ENCODE data around the gene EEPD1.
"Not testable (repeated sequence)": the region's sequence is repeated elsewhere in the genome, so short reads cannot be mapped to it uniquely, and the experiment has no call there.

The EEPD1 gene

DNA sequence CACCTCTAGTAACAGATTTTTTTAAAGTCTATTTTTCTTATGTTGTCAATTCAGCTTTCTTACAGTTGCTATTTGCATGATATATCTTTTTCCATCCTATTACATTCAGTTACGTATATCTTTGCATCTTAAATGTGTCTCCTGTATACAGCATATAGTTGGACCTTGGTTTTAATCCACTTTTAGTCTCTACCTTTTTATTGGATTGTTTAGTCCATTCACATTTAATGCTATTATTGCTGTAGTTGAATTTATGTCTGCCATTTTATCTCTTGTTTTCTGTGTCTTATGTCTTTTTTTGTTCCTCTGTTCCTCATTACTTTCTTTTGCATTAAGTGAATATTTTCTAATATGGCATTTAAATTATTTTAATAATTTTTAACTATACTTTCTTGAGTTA, 100.6 kb downstream of the EEPD1 start:
- no peak for DNase-seq (ENCODE audit: low read depth in 2 of 2)

DNA sequence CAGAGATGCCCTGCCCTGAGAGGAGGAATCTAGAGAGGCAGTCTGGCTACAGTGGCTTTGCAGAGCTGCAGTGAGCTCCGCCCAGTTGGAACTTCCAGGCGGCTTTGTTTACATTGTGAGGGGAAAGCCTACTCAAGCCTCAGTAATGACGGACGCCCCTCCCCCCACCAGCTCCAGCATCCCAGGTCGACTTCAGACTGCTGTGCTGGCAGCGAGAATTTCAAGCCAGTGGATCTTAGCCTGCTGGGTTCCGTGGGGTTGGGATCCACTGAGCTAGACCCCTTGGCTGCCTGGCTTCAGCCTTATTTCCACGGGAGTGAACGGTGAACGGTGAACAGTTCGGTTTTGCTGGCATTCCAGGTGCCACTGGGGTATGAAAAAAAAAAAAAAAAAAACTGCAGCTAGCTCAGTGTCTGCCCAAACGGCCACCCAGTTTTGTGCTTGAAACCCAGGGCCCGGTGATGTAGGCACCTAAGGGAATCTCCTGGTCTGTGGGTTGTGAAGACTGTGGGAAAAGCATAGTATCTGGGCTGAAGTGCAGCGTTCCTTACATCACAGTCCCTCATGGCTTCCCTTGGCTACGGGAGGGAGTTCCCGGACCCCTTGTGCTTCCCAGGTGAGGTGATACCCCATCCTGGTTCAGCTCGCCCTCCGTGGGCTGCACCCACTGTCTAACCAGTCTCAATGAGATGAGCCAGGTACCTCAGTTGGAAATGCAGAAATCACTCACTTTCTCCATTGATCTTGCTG, 105.6 kb downstream of the EEPD1 start:
- DNase-seq (ENCODE audit: low read depth in 2 of 2) = not testable (repeated sequence)

DNA sequence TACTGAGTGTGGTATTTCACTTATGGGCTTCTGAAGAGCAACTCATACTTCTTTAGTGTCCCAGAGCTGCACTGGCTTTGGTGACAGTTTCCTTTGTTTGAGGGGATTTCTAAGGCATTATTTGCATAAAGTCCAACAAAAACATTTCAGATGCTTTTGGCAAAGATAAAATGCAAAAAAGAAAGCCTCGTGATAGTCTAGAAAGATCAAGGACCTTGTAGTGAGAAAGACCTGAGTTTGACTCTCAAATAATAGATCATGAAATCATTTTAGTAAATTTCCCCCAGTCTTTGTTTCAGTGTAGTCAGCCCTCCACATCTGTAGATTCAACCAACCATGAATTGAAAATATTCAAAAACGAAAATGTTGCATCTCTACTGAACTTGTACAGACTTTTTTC, 107.4 kb downstream of the EEPD1 start:
- no peak for DNase-seq (ENCODE audit: low read depth in 2 of 2)

DNA sequence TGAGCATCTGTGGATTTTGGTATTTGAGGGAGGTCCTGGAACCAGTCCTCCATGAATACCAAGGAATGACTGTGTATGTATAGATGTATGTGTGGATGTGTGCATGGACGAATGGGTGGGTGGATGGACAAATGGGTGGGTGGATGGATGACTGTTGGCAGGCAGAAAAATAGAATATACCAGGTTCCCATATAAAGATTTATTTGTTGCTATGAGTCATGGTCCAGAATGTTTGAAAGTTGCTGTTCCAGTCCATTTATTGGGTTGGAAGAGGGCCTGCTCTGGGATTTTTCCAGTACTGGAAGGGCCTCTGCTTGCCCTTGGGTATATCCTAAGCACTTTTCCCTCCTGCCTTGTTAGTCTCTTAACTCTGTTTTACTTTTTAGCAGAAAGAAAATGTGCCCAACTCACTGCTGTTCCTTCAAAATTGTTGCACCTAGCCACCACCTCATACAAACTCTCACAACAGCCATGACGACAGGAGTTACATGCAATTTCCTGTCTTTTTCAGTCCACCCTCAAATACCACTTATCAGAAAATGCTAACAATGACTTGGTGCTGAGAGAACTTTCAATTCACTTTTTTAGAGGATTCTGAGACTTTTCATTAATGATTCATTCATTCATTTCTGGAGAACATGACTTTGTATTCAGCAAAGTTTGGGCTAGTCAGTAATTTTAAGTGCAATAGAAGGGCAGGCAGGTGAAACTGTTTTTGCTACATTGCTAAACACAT, 108.1 kb downstream of the EEPD1 start:
- DNase-seq (ENCODE audit: low read depth in 2 of 2) = no peak

DNA sequence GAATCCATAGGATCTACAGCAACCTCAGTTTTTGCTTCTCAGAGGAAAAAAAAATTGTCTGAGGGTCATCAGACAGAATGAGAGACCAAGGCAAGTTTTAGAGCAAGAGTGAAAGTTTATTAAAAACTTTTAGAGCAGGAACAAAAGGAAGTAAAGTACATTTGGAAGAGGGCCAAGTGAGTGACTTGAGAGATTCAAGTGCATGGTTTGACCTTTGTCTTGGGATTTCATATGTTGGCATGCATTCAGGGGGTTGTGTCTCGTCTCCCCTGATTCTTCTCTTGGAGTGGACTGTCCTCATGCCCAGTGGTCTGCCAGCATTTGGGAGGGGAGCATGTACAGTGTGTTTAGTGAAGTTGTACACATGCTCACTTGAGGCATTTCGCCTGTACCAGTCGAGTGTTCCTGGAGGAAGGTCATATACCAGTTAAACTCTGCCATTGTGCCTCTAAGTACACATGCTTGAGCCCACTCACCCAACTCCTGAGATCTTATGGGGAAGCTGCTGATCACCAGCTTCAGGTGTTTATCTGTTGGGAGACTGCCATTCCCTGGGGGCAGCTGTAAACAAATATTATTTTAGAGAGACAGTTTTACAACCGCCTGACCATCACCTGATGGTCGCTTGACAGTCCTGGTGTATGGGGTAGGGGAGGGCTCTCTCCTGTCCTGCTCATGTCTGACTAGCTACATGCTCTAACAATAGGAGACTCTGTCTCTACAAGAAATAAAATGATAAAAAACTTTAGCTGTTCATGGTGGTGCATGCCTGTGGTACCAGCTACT, 109.4 kb downstream of the EEPD1 start:
- no peak for DNase-seq (ENCODE audit: low read depth in 2 of 2)

DNA sequence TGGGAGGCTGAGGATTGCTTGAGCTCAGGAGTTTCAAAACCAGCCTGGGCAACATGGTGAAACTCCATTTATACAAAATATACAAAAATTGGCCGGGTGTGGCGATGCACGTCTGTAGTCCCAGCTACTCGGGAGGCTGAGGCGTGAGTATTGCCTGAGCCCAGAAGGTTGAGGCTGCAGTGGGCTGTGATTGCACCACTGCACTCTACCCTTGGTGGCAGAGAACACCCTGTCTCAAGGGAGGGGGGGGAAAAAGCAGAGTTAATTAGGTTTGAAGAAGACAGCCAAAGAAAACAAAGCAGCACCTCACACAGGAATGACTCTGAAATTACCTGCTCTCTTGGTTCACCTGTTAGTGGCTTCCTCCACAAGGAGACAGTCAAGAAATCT, 110.0 kb downstream of the EEPD1 start:
- no peak for DNase-seq (ENCODE audit: low read depth in 2 of 2)

DNA sequence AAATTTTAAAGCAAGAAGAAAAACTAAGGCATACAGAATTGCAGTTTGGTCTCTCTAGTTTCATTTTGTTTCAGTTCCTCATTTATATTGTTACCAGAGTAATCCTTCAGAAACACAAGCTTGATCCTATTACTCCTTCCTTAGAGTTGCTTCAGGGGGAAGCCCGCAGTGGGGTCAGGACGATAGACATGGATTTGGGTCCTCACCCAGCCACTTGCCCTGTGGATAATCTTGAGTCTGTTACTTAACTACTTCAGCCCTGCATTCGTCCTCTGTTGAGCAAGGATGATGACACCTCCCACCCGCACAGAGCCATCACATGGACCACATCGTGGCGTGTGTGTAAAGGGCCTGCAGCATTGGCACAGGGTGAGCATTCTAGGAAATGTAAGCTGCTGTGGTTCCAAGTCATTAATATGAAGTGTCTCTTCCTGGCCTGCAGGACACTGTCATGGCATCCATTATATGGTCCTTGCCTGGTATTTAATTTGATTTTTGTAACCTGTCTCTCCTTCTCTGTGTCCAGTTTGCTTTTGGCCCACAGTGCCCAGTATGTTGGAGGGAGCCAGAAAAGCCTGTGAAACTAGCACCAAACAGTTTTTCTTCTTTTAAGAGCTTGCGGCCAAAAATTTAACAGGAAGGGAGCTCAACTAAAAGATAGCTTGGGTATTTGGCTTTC, 111.2 kb downstream of the EEPD1 start:
- no peak for DNase-seq (ENCODE audit: low read depth in 2 of 2)

DNA sequence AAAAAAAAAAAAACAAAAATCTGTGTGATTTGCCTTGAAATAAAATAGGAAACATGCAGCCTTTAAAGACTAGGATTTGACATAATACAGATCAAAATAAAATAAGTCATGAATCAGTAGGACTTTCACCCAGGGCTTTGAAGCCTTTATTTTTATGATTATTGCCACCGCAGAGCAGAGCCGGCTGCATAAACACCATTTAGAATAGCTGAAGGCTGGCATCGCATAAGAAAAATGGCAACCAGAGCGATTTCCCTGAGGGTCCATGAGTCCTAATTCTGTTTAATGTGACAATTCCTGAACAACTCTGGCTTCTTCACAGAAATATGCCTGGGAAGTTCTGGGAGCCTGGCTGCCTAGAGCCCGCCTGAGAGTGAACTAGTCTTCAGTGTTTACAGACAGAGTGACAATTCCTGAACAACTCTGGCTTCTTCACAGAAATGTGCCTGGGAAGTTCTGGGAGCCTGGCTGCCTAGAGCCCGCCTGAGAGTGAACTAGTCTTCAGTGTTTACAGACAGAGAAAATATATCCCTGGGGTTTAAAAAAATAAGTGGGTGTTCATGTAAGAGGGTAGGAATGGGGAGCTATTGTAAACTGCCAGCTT, 112.0 kb downstream of the EEPD1 start:
- DNase-seq (ENCODE audit: low read depth in 2 of 2) = no peak

DNA sequence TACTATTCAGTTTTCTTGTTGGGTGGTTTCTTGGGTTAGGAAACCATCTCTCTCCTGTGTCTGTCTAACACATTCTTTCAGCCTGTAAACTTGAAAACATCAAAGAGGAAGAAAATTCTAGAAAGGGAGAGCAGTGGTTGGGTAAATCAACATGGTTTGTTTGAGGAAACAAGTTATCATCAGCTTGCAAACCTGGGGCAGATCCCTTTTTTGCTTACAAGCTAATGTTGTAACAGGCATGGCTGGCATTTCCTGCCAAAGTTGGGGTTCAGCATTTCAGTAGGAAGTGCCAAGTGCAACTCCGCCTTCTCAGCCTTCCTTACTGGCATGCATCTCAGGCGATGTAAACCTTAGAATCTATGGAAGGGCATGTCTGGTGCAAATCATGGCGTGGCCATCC, 112.6 kb downstream of the EEPD1 start:
- no peak for DNase-seq (ENCODE audit: low read depth in 2 of 2)

DNA sequence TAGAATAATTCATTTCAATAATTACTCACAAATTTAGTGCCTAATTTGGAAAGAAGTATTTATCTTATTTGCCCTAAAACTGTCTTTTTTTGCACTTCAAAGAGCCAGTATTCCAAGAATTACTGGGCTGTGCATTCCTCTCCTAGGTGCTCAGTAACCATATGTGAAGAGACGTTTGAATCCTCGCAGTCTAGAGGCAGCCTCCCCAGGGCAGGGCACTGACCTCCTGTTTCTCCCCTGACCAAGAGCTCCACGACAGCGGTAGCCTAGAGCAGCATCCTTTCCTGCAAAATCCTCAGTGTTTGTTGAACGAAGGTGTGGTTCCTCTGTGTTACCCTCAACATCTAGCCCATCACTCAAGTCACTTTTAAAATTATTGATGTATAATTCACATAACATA, 113.1 kb downstream of the EEPD1 start:
- no peak for DNase-seq (ENCODE audit: low read depth in 2 of 2)

DNA sequence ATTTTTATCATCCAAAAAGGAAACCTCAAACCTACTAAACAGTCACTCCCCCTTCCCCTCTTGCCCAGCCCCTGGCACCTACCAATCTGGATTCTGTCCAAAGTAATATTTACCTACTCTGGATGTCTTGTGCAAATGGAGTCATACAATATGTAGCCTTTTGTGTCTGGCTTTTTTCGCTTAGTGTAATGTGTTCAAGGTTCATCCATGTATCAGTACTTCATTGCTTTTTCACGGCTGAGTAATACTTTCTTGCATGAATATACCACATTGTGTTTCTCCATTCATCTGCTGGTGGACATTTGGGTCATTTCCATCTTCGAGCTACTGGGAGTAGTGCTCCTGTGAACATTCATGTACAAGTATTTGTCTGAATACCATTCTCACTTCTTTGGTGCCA, 113.6 kb downstream of the EEPD1 start:
- no peak for DNase-seq (ENCODE audit: low read depth in 2 of 2)

DNA sequence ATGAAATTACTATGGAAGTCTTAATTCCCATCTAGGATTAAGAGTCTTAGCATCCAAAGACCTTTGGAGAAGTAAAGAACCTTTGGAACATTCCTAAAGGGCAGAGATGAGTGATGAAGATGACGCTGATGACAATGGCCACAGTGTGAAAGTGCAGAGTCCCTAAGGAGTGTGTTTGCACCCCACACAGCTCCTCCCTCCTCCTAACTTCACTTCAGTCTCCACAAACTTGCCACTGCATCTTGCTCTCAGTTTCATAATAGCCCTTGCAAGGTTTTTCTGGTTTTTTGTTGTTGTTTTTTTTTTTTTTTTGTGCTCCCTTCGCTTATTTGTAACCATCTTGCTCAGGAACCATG, 119.1 kb downstream of the EEPD1 start:
- no peak for DNase-seq (ENCODE audit: low read depth in 2 of 2)

DNA sequence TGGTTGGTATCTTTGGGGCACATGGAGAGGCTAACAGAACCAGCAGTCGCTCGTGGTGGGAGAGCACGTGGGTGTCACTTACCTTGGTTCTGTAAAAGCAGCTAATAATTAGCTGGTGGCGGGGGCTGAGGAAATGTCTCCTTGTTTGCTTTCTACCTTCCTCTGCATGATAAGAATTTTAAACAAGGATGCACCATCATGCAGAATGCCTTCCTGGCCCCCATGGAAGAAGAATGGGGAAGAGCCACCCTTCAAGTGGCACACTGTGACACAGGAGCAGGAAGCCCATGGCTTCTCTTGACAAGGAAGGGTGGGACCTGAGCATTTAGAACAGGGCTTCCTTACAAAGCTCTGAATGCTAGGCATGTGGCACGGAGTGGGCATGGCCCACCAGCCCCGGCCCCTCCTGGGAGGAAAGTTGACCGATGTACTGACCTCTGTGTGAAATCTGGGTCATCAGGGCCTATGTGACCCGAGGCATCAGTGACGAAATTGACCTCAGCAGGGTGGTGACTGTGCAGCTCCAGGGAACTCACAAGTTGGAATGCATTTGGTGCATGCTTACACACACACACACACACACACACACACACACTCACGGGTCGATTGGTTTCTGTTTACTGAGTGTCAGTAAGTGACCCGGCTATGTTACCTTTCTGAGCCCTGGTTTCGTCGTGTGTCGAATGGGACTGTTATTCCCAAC, 119.7 kb downstream of the EEPD1 start:
- no peak for DNase-seq (ENCODE audit: low read depth in 2 of 2)

DNA sequence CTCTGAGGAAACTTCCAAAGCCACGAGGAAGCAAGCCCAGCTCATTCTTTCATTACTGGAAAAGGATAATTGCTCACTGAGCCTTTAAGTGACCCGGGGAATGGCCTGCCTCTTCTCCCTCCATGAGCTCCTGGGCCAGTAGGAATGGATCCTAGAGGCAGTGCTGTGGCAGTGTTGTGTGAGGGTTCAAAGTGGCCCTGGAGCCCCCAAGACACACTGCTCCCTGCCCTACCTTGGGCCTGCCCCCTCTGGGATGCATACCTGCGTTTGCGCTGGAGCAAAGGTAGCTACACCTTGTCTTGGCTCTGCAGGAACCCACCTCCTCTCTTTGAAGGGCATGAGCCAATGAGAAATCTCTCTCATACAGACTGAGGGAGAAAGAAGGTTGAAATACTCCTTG, 120.8 kb downstream of the EEPD1 start:
- DNase-seq (ENCODE audit: low read depth in 2 of 2) = no peak

DNA sequence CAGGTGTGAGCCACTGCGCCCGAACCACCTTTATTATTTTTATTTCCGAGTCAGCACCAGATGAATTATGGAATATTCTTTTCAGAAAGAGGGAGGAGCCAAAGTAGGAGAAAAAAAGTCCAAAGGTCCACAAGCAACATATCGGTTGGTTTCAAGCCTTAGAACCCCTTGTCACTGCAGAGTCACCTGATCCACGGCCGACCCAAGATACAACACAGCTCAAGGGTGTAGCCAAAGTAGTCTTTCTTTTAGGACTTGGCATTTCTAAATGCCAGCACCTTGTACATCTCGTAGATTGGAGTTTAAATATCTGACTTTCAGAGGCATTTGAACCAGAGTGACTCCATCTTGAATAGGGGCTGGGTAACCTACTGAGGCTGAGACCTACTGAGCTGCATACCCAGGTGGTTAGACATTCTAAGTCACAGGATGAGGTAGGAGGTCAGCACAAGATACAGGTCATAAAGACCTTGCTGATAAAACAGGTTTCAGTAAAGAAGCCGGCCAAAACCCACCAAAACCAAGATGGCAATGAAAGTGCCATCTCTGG, 122.8 kb downstream of the EEPD1 start:
- DNase-seq (ENCODE audit: low read depth in 2 of 2) = no peak

DNA sequence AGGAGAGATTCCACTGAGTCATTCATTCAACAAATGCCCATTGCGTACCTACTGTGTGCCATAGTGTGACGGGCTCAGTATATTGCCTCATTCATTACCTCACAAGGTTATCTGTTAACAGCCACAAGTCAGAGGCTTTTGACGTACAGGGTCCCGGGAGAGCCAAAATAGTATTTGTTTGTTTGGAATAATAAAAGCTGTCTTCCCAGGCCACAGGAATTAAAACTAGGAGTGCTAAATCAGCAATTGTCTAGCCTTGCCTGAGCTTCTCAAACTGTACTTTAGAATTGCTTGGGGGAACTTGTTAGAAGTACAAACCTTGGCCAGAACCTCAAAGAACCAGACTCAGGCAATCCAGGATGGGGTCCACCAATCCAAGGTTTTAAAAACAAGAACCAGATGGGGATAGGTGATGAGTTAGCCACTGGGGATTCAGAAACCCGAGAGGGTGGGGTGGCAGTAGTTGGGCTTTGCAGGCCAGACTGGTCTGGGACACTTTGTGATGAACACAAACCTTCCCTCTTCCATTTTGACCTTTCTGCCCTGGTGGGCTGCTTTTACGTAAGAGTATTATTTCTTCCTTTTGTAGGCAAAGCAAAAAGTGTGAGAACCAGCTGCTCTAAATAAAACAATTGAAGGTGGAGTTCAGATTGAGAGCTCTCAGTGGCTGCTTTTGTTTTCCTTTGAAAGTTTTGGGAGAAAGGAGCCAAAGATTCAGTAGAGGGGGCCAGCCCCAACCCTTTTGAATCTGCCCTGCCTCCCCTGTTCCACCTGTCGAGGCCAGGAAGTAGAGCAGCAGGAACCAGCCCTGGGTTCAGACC, 123.6 kb downstream of the EEPD1 start:
- no peak for DNase-seq (ENCODE audit: low read depth in 2 of 2)

DNA sequence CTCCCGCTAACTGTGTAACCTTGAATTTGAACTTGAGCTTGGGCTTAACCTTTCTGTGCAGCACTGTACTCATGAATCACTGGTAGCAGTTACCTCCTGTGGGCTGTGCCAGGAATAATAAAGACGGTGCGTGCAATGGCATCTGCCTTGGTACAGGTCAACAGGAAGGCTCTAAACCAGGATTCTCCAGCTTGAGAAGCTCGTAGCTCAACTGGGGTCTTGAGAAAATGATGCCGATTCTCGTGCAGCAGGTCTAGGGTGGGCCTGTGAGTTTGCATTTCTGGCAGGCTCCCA, 124.1 kb downstream of the EEPD1 start:
- no peak for DNase-seq (ENCODE audit: low read depth in 2 of 2)

DNA sequence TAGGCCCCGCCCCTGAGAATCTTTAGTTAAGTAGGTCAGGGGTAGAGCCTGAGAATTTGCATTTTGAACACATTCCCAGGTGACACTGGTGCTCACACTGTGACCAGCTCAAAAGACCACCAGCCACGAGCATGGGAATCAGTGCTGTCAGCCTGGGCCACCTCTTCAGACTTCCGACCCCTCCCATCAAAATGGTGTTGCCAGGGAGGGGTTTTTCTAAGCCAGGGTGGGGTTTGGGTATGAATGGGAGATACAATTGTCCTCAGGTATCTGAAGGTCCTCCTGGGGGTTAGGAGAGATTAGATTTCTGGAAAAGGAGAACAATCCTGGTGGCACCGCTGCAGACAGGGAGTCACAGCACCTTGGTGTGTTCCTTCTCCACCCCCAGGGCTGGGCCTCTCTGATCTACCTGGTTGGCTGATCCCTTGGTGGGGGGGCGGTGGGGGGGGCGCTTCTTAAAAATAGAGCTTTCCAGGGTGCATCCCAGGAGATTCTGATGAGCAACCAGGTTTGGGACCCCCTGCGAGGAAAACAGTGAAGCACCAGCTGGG, 125.1 kb downstream of the EEPD1 start:
- no peak for DNase-seq (ENCODE audit: low read depth in 2 of 2)

DNA sequence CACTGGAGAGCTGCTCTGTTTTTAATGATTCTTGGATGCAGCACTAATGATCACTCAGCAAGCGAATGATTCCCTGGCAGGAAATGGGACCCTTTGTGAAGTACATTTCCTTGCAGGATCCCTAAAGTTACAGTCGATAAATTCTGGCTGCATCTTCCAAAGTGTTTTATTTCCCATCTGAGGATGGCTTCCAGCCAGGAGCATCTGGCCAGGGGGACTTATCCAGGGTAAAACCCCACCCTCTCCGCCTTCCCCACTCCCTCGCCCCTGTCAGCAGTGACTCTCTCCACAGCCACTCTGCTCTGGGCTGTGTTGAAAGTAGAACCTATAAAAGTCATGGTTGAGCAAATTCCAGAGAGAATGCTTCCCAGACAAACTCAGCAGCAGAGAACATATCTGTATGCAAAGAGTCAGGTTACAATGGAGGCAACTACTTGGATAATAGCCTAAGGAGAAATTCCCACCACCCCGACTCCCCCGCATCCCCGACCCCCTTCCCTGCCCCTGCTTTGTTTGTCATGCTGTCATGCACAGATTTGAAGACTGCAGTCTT, 125.6 kb downstream of the EEPD1 start:
- no peak for DNase-seq (ENCODE audit: low read depth in 2 of 2)

Measured in stimulated activated CD8-positive, alpha-beta memory T cell treated with anti-CD3 and anti-CD28 coated beads, Interleukin-7, amount 100 ng/mL, for 1 hour (primary cell).